K562 (cell line): ENCODE results near the gene GPR107. TPM values are rescaled to one million over a fixed set of nuclear protein-coding genes. Genes with fewer than 3 reads are reported as not detected.
A peak's percentile ranks its signal among the peaks of the same experiment; 100 is the strongest.

Experiments
- BRCA1 ChIP-seq, 2 experiments: fragments of 450-650 bp in 1 of 2; sonication (generic) in 1 of 2; formaldehyde crosslinking in 1 of 2; IDR thresholded peaks; 2 replicates each; pipeline versions ENCODE4 v1.5.0 to v1.6.1; 2017 to 2020; ENCODE audit warnings: mild to moderate bottlenecking in 1 of 2, missing genetic modification reagents in 1 of 2
- EHMT2 ChIP-seq: fragments of 450-650 bp; IDR thresholded peaks from 2 replicates; pipeline ENCODE4 v1.6.1; 2018; ENCODE audit warnings: antibody characterized with exemption
- ID3 ChIP-seq, 2 experiments: fragments of 250-450 bp in 1 of 2; fragments of 450-650 bp in 1 of 2; sonication (Bioruptor Pico) in 1 of 2; IDR thresholded peaks; 2 replicates each; pipeline versions ENCODE4 v1.6.1 to v1.8.0; 2016 to 2021; ENCODE audit warnings: mild to moderate bottlenecking in 2 of 2, moderate library complexity in 2 of 2, missing compliant biosample characterization in 1 of 2, missing genetic modification characterization in 1 of 2
- KLF1 ChIP-seq: fragments of 450-650 bp; IDR thresholded peaks from 2 replicates; pipeline ENCODE4 v1.6.1; 2016; ENCODE audit warnings: missing genetic modification characterization, missing compliant biosample characterization
- L3MBTL2 ChIP-seq: fragments of 450-650 bp; IDR thresholded peaks from 2 replicates; pipeline ENCODE4 v1.6.1; 2016; ENCODE audit warnings: mild to moderate bottlenecking, moderate library complexity
- LARP7 ChIP-seq: fragments of 450-650 bp; IDR thresholded peaks from 2 replicates; pipeline ENCODE4 v1.6.1; 2016
- PHF8 ChIP-seq: fragments of 200-600 bp; sonication (generic); IDR thresholded peaks from 2 replicates; pipeline ENCODE4 v1.6.1; 2012; ENCODE audit warnings: mixed run types, mild to moderate bottlenecking, inconsistent platforms, low read length, moderate library complexity, borderline replicate concordance
- POU5F1 ChIP-seq: fragments of 150-350 bp; IDR thresholded peaks from 2 replicates; pipeline ENCODE4 v1.6.1; 2014; ENCODE audit warnings: borderline replicate concordance, low read length, low read depth, mild to moderate bottlenecking; ENCODE audit not compliant: partially characterized antibody
- SAFB ChIP-seq: fragments of 200-400 bp; formaldehyde crosslinking; IDR thresholded peaks from 2 replicates; pipeline ENCODE4 v1.6.1; 2017; ENCODE audit warnings: low read depth, low read length, borderline replicate concordance
- SIN3B ChIP-seq: fragments of 450-650 bp; IDR thresholded peaks from 2 replicates; pipeline ENCODE4 v1.6.1; 2017; ENCODE audit warnings: low read depth, mild to moderate bottlenecking, moderate library complexity
- SIRT6 ChIP-seq: IDR thresholded peaks from one replicate; pipeline ENCODE4 v1.6.1; 2012; ENCODE audit warnings: low read depth, mild to moderate bottlenecking, control low read depth, inconsistent platforms, low read length, moderate library complexity
- SMAD3 ChIP-seq: fragments of 450-650 bp; formaldehyde crosslinking; conservative IDR thresholded peaks from 2 replicates; pipeline ENCODE4 v1.4.0; 2020; ENCODE audit warnings: mild to moderate bottlenecking
- SREBF1 ChIP-seq: fragments of 150-350 bp; IDR thresholded peaks from 2 replicates; pipeline ENCODE4 v1.6.1; 2014; ENCODE audit warnings: antibody characterized with exemption, low read depth, low read length, borderline replicate concordance
- TFE3 ChIP-seq: fragments of 450-650 bp; formaldehyde crosslinking; IDR thresholded peaks from 2 replicates; pipeline ENCODE4 v1.4.0; 2020; ENCODE audit warnings: mild to moderate bottlenecking, mixed read lengths
- XRCC3 ChIP-seq: fragments of 450-650 bp; IDR thresholded peaks from 2 replicates; pipeline ENCODE4 v1.6.1; 2017; ENCODE audit warnings: mild to moderate bottlenecking, moderate library complexity
- ZBTB33 ChIP-seq: sonication (generic); formaldehyde crosslinking; IDR thresholded peaks from 2 replicates; pipeline ENCODE4 v1.8.1; 2023; ENCODE audit warnings: mild to moderate bottlenecking, missing genetic modification reagents
- ZNF316 ChIP-seq: fragments of 450-650 bp; IDR thresholded peaks from 2 replicates; pipeline ENCODE4 v1.6.1; 2016
- ZNF395 ChIP-seq: fragments of 200-800 bp; sonication (Bioruptor generic); IDR thresholded peaks from 2 replicates; pipeline ENCODE4 v1.6.1; 2017; ENCODE audit warnings: missing genetic modification characterization, missing compliant biosample characterization
- ZNF444 ChIP-seq: fragments of 250-450 bp; sonication (Bioruptor Pico); IDR thresholded peaks from 2 replicates; pipeline ENCODE4 v1.4.0; 2020; ENCODE audit warnings: mild to moderate bottlenecking, moderate library complexity
- ZNF586 ChIP-seq: fragments of 450-650 bp; formaldehyde crosslinking; conservative IDR thresholded peaks from 2 replicates; pipeline ENCODE4 v1.4.0; 2020; ENCODE audit warnings: mild to moderate bottlenecking, moderate library complexity
- polyA plus RNA-seq, 8 experiments: library from polyadenylated mRNA; depleted of rRNA in 4 of 8; stranded (reverse) in 5 of 8; unstranded in 3 of 8; fragments of >200 nt; fragmentation: Nextera tagmentation in 2 of 8; fragmentation: Illumina TruSeq in 1 of 8; extraction: Ambion mirVana in 2 of 8; extraction: Trizol in 1 of 8; gene quantifications; 2 replicates each; pipeline versions ENCODE4 v1.2.1 to v1.2.3, GENCODE V29; 2011 to 2014; ENCODE audit warnings: inconsistent platforms in 1 of 8, missing spikeins in 1 of 8
- total RNA-seq, 7 experiments: library from RNA; depleted of rRNA in 6 of 7; stranded (reverse); fragments of >200 nt in 6 of 7; fragmentation: Illumina TruSeq in 2 of 7; extraction: Trizol in 2 of 7; gene quantifications; 2 replicates each; pipeline versions ENCODE4 v1.2.1 to v1.2.3, GENCODE V29; 2011 to 2021; ENCODE audit warnings: low replicate concordance in 1 of 7

GPR107 gene
- total and polyA plus RNA-seq, 9 of the 15 experiments (the other 6 are each of a cell fraction or from before 2014, with no cell fraction given): 3.2 to 34.6 (median 14.4) TPM

DNA sequence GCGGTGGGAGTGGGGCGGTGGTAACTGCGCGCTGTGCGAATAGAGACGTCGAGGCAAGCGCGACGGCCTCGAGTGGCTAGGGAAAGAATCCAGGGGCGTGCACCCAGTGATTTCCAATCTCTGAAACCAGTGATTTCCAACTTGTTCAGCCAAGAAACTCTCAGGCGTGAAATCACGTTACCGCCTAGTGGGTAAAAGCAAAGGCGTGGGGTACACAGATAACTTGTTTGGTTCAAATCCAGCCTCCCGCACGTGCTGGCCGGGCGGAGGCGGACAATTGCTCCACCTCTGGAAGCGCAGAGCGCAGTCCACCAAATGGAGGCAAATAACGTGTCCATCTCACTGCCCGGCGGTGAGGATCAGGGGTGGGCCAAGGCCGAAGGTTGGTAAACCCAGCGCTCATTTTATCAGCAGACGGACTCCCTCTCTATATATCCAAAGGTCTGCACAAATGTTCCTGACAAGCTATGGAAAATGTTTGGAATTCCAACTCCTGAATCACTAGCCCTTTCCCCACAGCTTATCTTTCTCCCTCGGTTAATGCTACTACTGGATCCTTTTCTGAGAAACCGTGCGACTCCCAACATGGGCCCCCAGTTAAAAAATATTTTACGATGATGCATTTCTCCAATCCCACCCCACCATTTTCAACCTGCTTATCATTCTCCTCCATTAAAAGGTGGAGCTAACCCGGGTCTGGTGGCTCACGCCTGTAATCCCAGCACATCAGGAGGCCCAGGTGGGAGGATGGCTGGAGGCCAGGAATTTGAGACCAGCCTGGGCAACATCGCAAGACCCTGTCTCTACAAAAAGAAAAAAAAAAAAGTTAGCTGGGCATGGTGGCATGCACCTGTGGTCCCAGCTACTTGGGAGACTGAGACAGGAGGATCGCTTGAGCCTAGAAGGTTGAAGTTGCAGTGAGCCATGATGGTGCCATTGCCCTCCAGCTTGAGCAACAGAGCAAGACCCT, 9.8 kb upstream of the GPR107 start (continued):
- TF ChIP-seq ID3 (CRISPR knock-in tag; IDR thresholded peaks at IDR 0.05) (no peak), ID3 (tag; IDR thresholded peaks at IDR 0.05) (peak; percentile 95), POU5F1 (no peak), SAFB (no peak), ZBTB33 (0 out of 2 replicates have a peak, but pooled peaks have one; percentile 9), SIN3B (no peak), ZNF586 (CRISPR knock-in tag) (no peak), SREBF1 (no peak), TFE3 (no peak), L3MBTL2 (peak; percentile 98), BRCA1 (IDR thresholded peaks at IDR 0.05) (no peak), BRCA1 (CRISPR knock-in tag; IDR thresholded peaks at IDR 0.05) (no peak), ZNF316 (no peak), SIRT6 (no peak), KLF1 (tag) (peak; percentile 84), SMAD3 (CRISPR knock-in tag) (0 out of 2 replicates have a peak, but pooled peaks have one; percentile 38), PHF8 (no peak), LARP7 (no peak), ZNF444 (CRISPR knock-in tag) (no peak), ZNF395 (CRISPR knock-in tag) (peak; percentile 62), XRCC3 (no peak), EHMT2 (no peak)
